ENCODE data around the gene DTX3L. TPM values are rescaled to one million over a fixed set of nuclear protein-coding genes. Genes with fewer than 3 reads are reported as not detected.

Gene DTX3L
- total and polyA plus RNA-seq, 2 of the 8 experiments (the other 6 are each of a cell fraction or from before 2014, with no cell fraction given) = 1.7 to 11.3 TPM

GRCh38 chr3:122580470-122580869 lies 16.3 kb downstream of the DTX3L start (continued):
- TF ChIP-seq CHD7 (IDR thresholded peaks at IDR 0.05; ENCODE audit: insufficient replicate concordance, low read length) (no peak), YY1 (IDR thresholded peaks at IDR 0.05; ENCODE audit: low read depth, low read length) (no peak), MAFK (IDR thresholded peaks at IDR 0.05; ENCODE audit: low read depth, low read length) (no peak), ATF2 (IDR thresholded peaks at IDR 0.05; ENCODE audit: low read length) (no peak), NANOG (IDR thresholded peaks at IDR 0.05; ENCODE audit: insufficient read depth, low read depth, low read length, poor library complexity, severe bottlenecking) (no peak), CEBPB (IDR thresholded peaks at IDR 0.05; ENCODE audit: low read depth, low read length) (no peak), SAP30 (IDR thresholded peaks at IDR 0.05; ENCODE audit: insufficient read depth, insufficient replicate concordance, low read length) (no peak), EZH2 (IDR thresholded peaks at IDR 0.05; ENCODE audit: low read depth, low read length, severe bottlenecking) (no peak), SP2 (IDR thresholded peaks at IDR 0.05; ENCODE audit: low read length) (no peak), KDM1A (IDR thresholded peaks at IDR 0.05; ENCODE audit: borderline replicate concordance, low read length) (no peak)
